GDM1 (cell line): ENCODE measurements around the gene NKX3-2.

ENCODE experiments used
- DNase-seq: peaks from one replicate; lab custom pipeline; 2025; lab: John Stamatoyannopoulos, UW

NKX3-2 gene

GRCh38 chr4:13530823-13531624, 13.3 kb downstream of the NKX3-2 start:
- no peak for DNase-seq

DNA sequence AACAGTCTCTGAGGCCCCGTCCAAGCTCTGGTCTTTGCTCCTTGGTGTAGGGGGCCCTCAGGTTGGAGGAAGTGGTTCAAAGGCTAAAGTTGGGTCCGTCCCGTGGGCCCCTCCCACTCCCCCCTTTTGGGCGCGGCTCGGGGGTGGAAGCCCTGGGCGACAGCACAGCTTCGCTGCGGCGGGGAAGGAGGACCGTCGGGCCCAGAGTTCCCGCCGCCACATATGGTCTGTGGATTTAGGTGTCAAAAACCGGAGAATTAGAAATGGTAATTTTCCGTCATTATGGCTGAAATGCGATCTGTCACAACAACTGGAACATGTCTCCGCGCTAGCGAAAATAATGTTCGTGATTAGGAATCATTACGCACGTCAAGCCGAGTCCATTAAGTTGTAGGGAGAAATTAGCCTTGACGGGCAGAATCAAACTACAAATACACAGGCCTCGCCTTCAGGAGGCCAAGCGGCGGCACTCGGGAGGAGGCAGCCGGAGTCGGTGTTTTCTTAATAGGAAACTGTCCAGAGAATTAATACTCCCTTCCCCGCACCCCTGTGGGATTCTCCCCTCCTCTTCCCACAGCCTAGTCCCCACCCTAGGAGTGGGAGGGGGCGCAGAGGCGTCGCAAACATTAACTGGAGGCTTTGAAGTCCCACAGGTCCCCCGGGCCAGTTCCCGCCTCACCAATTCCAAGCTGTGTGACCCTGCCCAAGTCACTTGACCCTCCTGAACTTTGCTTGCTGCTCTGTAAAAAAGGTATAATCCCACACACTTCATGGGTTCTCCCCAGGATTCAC, 15.0 kb downstream of the NKX3-2 start:
- no peak for DNase-seq

- no peak for DNase-seq
Measured at GRCh38 chr4:13528821-13529127, 15.5 kb downstream of the NKX3-2 start.

DNA sequence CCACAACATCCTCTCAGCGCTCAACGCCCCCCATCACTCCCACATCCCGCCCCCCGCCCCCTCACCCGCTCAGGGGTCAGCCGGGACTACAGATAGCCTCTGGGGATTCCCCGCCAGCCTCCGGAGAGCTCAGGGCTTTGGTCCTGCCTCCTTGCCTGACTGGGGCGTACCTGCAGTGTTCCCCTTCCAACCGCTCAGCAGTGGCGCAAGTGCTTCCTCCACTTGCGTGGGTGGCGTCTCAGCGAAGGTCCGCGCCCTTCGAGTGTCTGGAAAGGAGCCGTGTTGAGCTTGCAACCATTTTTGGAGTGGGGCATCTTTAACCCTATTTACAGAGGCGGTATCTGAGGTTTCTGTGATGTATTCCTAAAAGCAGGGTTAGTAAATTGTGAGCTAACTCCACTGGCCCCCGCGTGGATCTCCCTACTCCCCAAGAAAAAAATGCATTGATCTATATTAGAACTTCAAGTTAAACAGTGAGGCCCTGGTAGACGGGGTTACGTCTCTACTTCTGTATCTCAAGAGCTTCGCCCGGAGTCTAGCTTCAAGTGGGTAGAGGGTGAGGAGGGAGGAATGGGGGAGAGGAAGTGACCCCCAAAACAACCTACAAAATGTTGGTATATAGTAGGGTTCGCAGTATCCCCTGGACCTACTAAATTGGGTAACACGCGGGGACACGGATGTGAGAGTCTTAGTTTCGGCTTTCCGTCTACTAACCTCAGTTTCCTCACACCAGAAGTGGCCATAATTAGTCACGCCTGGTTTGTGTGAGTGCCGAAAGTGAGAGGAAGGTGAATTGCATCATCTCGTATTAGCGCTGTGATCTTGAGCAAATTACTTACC, 16.1 kb downstream of the NKX3-2 start:
- DNase-seq, result no peak

GRCh38 chr4:13527192-13527980, 16.9 kb downstream of the NKX3-2 start:
- DNase-seq, result no peak

DNA sequence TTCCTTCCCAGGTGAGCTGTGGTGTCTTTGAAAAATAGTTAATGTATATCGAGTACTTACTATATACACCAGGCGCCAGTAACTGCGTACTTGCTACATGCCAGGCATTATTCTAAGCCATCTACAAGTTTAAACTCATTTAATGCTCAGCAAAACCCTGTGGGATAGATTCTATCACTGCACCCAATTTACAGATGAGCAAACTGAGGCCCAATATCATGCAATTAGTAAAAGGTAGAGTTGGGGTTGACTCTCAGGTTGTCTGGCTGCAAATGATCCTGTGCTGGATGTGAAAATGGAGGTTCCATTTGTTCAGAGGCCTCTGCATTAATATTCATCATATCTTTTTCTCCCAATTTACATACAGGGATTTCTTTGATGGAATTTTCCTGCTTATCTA, 17.6 kb downstream of the NKX3-2 start:
- no peak for DNase-seq

GRCh38 chr4:13525606-13526281, 18.6 kb downstream of the NKX3-2 start:
- DNase-seq, result no peak

DNA sequence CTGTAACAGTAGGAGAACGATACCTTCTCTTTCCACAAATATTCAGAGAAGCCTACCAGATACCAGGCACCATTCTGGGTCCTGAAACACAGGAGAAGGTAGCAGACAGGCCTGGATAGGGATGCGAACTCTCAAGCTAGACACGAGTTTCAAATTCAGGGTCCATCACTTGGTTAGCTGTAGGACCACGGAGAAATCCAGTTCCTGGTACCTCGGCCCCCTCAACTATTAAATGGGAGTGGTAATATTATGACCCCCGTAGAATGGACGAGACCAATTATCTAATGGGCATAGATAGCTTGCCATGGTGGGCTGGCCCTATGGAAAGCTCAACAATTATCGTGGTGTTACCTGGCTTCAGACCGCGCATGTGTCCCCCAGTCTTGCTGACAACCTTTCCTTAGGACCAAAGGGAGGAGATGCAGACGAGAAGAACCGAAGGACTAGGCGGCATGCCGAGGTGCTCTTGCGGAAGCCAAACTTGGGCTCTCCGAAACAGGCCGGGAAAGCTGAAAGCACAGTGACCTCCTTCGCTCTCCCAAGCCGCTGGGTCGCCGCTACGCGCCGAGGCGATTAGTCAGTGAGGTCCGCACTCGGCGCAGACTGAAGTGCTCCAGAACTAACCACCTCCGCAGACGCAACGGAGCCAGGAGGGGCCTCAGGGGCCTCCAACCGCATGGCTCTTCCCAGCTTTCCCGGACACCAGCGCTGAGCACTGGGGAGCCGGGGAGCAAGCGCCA, 19.6 kb downstream of the NKX3-2 start:
- no peak for DNase-seq

DNA sequence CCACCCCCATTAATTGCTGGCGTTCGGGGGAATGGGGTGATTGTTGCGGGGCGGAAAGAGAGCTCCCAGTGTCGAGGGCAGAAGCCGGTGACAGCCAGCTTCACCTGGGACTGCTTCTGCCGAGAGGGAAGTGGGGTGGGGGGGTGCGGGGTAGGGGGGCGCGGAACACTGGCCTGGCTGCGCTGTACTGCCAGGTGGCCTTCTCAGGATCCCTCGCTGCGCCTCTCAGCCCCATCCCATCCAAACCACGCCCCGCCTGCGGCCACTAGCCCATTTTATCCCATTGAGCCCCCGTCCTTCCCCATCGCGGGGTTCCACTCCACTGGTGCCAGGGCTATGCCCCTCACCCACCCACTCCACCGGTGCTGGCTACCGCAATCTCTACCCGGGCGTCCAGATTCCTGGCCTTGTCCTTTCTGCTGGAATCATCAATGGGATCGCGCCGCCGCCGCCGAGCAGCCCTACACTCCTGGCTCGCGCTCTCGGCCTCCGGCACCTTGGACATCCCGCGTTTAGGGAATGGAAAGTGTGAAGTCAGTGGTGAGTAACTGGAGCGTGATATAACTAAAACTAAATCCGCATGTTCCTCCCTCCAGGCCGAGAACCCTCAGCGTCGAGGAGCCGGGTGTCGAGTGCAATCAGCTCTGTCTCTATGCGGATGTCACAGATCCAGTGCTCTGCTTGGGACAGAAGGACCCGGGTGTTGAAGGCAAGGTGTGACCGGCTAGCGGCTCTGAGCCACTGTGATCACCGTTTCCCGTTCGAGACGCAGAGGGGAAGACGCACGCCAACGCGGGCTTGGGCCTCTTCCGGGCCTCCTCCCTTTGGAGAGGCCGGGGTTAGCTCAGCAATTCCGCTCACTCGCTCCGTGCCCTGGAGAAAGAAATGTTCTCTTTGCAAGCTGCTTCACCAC, 20.5 kb downstream of the NKX3-2 start:
- DNase-seq, result no peak

DNA sequence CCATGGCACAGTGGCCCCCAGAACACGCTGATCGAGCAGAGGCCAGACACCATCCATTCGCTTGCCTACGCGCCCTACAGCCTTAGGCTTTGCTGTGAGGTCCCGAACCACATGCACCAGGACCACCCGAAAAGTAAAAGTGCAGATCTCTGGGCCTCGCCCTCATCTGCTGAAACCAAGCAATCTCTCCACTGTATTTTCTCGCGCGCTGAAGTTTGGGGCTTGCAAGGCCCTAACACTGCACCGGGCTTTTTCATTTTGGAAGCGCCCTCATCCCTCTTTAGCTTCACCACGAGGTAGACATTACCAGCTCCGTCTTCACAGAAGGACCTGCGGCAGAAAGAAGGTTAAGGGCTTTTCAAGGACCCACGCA, 21.2 kb downstream of the NKX3-2 start:
- no peak for DNase-seq

DNA sequence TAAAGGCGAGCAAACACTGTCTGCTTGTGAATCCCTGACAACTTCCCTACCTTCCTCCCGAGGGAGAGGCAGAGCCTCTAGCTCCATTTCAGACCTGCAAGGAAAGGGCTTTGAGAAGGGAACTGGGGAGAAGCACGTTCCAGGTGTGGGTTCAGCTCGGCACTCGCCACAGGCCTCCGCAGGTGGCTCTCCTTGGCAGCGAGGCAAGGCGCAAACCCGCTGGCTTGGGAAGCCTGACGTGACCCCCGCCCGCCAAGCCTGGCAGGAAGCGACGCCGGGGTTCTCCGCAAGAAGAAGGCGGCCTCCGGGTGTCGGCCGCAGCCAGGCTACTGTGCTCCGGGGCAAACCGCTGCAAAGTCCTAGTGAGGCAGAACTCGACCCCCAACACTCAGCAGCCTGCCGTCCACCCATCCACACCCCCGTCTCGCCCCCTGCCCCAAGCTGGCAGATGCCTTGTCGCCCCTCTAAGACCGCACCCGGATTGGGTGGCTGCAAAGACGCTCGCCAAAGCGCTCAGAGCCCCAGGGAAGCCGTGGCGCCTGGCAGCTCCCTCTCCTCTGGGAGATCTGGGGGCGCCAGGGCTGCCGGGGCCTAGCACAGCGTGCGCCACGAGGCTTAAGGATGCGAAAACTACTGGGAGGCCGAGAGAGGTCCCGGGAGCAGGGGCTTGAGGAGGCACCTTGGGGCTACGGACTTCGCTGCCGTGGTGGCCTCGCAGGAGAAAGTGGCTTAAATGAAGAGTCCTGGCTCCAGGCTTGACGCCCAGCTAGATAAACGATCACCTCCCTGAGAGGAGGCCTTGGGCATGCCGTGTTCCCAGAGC, 21.8 kb downstream of the NKX3-2 start:
- no peak for DNase-seq

DNA sequence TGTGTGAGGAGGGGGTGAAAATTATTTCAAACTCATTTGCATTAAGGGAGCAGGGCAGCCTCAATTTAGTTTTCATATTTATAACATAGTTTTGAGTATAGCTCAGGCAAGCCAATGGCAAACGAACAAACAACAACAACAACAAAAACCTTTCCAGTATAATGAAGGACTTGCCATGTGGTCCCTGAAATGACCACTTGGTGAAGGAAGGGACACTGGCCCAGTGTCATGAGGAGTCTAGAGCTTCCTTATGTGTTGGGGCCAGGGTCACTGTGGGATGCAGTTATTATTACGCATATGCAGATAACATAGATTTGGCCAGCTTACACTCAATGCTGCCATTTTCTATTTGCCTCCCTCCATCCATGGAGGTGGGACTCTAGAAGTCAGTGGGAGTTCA, 23.3 kb downstream of the NKX3-2 start:
- no peak for DNase-seq

DNA sequence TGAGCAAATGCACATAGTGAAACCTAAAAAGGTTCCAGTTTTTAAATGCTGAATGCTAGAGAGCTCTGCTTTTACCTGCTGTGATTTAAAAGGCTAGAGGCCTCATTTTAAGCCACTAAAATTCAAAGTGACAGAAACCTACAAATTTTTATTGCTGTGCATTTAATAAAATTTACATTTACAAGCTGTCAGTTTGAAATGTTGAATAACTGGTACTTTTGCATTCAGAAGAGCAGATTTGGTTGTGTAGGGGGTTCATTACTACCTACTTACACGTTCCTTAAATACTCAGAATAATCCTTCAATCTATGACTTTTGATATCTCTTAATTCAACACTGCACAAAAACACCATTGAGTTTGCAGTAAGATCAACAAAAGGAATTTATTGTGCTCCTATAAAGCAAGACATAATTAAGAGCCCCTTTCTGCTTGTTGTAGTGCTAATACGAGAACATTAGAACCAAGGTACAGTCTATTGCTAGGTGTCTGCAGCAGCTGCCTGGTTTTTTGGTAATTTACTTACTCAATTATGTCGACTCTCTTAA, 27.9 kb downstream of the NKX3-2 start:
- DNase-seq, result no peak

- DNase-seq, result no peak
Measured at GRCh38 chr4:13515268-13515667, 29.0 kb downstream of the NKX3-2 start.

DNA sequence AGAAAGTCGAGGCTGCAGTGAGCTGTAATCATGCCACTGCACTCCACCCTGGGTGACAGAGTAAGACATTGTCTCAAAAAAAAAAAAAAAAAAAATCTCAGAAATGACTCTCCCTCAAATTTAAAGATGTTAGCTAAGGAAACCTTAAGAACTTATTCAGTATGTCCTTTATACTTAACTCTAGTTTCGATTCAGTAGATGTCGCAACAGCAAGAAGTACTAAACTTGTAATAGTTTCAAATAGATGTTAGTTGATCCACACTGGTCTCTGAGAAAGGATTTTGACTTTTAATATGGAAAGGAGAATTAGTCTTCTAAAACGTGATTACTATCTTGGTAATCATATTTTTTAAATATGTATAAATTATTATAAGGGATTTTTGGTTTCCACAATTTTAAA, 29.6 kb downstream of the NKX3-2 start:
- no peak for DNase-seq

DNA sequence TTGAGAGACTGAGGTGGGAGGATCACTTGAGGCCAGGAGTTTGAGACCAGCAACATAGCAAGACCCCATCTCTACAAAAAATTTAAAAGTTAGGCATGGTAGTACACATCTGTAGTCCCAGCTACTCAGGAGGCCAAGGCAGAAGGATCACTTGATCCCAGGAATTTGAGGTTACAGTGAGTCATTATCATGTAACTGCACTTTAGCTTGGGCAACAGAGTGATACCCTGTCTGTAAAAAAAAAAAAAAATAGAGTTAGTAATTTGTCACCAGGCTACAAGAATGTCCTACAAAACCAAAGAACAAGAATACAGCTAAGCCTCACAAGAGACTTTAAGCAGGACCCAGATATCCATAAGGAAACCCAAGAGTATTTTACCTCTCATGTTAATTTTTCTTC, 33.2 kb downstream of the NKX3-2 start:
- no peak for DNase-seq

DNA sequence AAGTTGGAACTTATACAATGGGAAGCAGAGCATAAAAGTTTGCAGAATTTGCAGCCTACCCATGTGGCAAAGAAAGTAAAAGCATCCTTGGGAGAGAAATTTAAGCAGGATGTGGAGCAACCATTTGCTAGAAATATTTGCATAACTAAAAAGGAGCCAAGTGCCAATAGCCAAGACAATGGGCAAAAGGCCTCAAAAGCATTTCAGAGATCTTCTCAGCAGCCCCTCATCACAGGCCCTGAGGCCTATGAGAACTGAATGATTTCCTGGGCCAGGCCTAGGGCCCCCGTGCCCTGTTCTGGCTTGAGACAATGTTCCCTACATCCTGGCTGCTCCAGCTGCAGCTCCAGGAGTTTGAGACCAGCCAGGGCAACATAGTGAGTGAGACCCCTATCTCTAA, 34.9 kb downstream of the NKX3-2 start:
- no peak for DNase-seq

GRCh38 chr4:13504374-13504773, 39.9 kb downstream of the NKX3-2 start:
- no peak for DNase-seq
